ENCODE data around the gene ANKH. TPM values are rescaled to one million over a fixed set of nuclear protein-coding genes. Genes with fewer than 3 reads are reported as not detected.

The ANKH gene
- total RNA-seq, 4 donors from 2014 or later, result 31.2 to 55.2 (median 34.7) TPM

DNA sequence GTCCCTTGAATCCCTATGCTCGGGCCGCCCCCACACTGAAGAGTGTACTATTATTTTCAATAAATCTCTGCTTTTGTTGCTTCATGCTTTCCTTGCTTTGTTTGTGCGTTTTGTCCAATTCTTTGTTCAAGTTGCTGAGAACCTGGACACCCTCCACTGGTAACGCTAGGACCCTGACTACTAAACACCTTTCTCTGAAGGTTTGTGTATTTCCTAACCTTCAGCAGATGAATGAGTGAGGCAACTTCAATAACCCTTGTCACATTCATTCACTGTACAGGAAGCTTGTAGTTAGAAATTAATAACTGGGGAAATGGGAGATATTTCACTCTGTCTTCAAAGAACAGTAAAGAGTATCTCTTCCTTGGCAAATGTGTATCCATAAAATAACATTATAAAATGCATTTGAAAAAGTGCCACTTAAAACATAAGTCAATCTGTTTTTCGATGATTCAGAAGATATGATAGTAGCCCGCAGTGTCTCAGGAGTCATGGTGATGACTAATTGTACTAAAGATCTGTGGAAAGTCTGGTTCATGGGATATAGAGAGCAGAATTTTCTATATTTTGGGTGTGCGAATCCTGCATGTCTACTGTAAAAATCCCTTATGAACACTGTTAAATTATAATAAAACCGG lies 43.2 kb upstream of the ANKH start:
- no peaks in the 10 kb centered on the region for H3K27me3 ChIP-seq
- no peak for DNase-seq
- H3K9me3 ChIP-seq, result no peaks in the 10 kb centered on the region
- no peak for TF ChIP-seq POLR2A (IDR thresholded peaks at IDR 0.05)
- intact Hi-C loops (cut with DNase I), result no loop called here
- 83 to 91% methylated on average over 8 of the region's 8 CpGs for WGBS, 2 donors
- no peaks in the 10 kb centered on the region for H3K4me1 ChIP-seq
- no peaks in the 10 kb centered on the region for H3K36me3 ChIP-seq
- no peak overlapping the region for H3K27ac ChIP-seq
- H3K4me3 ChIP-seq (replicated peaks in 1 of 3), result no peak overlapping the region

- Histone ChIP-seq H3K9me3 (no peaks in the 10 kb centered on the region), H3K27ac (no peak overlapping the region), H3K36me3 (no peaks in the 10 kb centered on the region), H3K4me1 (no peaks in the 10 kb centered on the region), H3K27me3 (no peaks in the 10 kb centered on the region), H3K4me3 (replicated peaks in 1 of 3) (no peak overlapping the region)
- 91 to 97% methylated on average over 7 of the region's 7 CpGs for WGBS, 2 donors
- intact Hi-C loops (cut with DNase I), result no loop called here
- TF ChIP-seq POLR2A (IDR thresholded peaks at IDR 0.05) (no peak), CTCF (IDR thresholded peaks at IDR 0.05) (no peak)
- DNase-seq, result no peak
Observed at GRCh38 chr5:14914193-14914592, 42.6 kb upstream of the ANKH start.

GRCh38 chr5:14913096-14913495 lies 41.5 kb upstream of the ANKH start:
- no peak overlapping the region for H3K27ac ChIP-seq
- H3K36me3 ChIP-seq, result no peaks in the 10 kb centered on the region
- intact Hi-C loops (cut with DNase I), result no loop called here
- WGBS, 2 donors, result 84 to 85% methylated on average over 5 of the region's 5 CpGs
- no peaks in the 10 kb centered on the region for H3K27me3 ChIP-seq
- no peak for DNase-seq
- no peak overlapping the region for H3K4me3 ChIP-seq (replicated peaks in 1 of 3)
- H3K4me1 ChIP-seq, result no peaks in the 10 kb centered on the region
- H3K9me3 ChIP-seq, result no peaks in the 10 kb centered on the region
- TF ChIP-seq CTCF (IDR thresholded peaks at IDR 0.05), result no peak
- TF ChIP-seq POLR2A (IDR thresholded peaks at IDR 0.05), result no peak

GRCh38 chr5:14912206-14912605 lies 40.6 kb upstream of the ANKH start:
- no peaks in the 10 kb centered on the region for H3K4me1 ChIP-seq
- no peak overlapping the region for H3K27ac ChIP-seq
- TF ChIP-seq POLR2A (IDR thresholded peaks at IDR 0.05), result no peak
- no peak for TF ChIP-seq CTCF (IDR thresholded peaks at IDR 0.05)
- no peaks in the 10 kb centered on the region for H3K36me3 ChIP-seq
- intact Hi-C loops (cut with DNase I), result no loop called here
- DNase-seq, result no peak
- WGBS, 2 donors, result 88 to 93% methylated on average over 7 of the region's 7 CpGs
- H3K4me3 ChIP-seq (replicated peaks in 1 of 3), result no peak overlapping the region
- no peaks in the 10 kb centered on the region for H3K9me3 ChIP-seq
- H3K27me3 ChIP-seq, result no peaks in the 10 kb centered on the region

DNA sequence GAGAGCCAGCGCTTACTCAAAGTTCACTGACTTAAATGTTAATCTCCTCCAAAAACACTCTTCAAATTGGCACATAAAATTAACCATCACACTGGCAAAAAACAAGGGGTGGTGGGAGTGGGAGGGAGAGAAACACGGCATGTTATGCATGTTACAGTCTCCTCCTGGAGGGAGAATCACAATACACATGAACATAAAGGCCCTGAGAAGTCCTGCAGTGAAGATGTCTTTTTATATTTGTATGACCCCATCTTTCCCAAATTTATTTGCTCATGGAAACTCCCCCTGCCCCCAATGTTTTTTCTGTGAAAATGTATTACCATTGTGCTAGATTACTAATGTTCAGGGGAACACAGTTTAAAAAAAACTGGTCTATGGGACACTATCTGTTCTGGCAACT lies 37.8 kb upstream of the ANKH start:
- H3K9me3 ChIP-seq, result no peaks in the 10 kb centered on the region
- no peaks in the 10 kb centered on the region for H3K36me3 ChIP-seq
- WGBS, 2 donors, result 83 to 93% methylated on average over 2 of the region's 2 CpGs
- H3K27ac ChIP-seq, result no peak overlapping the region
- no peak for DNase-seq
- intact Hi-C loops (cut with DNase I), result no loop called here
- TF ChIP-seq POLR2A (IDR thresholded peaks at IDR 0.05), result no peak
- H3K4me1 ChIP-seq, result no peaks in the 10 kb centered on the region
- no peaks in the 10 kb centered on the region for H3K27me3 ChIP-seq
- no peak overlapping the region for H3K4me3 ChIP-seq (replicated peaks in 1 of 3)

DNA sequence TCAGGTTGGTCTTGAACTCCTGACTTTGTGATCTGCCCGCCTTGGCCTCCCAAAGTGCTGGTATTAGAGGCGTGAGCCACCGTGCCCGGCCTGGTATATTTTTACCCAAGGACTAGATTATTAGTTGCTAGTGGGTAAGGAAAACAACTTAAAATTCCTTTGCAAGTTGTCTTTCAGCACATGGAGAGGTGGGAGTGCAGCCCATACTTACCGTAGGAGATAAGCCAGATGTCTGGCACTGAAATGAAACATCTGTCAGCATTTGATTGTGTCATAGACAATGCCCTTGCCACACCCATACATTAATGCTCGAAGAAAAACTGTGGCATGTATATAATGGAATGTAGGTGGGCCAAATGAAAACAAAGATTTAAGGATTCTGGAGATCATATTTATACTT lies 36.6 kb upstream of the ANKH start:
- no peak for DNase-seq
- Histone ChIP-seq H3K4me1 (no peaks in the 10 kb centered on the region), H3K9me3 (no peaks in the 10 kb centered on the region), H3K4me3 (replicated peaks in 1 of 3) (no peak overlapping the region), H3K27me3 (no peaks in the 10 kb centered on the region), H3K36me3 (no peaks in the 10 kb centered on the region), H3K27ac (no peak overlapping the region)
- intact Hi-C loops (cut with DNase I), result no loop called here
- 73 to 84% methylated on average over 6 of the region's 6 CpGs for WGBS, 2 donors
- no peak for TF ChIP-seq CTCF (IDR thresholded peaks at IDR 0.05)
- TF ChIP-seq POLR2A (IDR thresholded peaks at IDR 0.05), result no peak
